ENCODE data around the gene WEE2. TPM values are rescaled to one million over a fixed set of nuclear protein-coding genes. Genes with fewer than 3 reads are reported as not detected.

Gene WEE2
- total RNA-seq, 4 donors from 2014 or later: not detected

GRCh38 chr7:141704741-141705140, 3.4 kb upstream of the WEE2 start:
- Histone ChIP-seq H3K4me1 (peaks cover 36% of the 10 kb centered on the region), H3K27me3 (no peaks in the 10 kb centered on the region), H3K4me3 (no peak overlapping the region), H3K9me3 (no peaks in the 10 kb centered on the region), H3K36me3 (no peaks in the 10 kb centered on the region), H3K27ac (no peak overlapping the region)
- WGBS: 88% methylated on average over 5 of the region's 5 CpGs
- TF ChIP-seq POLR2A (IDR thresholded peaks at IDR 0.05): no peak
- DNase-seq (ENCODE audit: low spot score in 2 of 2): no peak

- no peak for TF ChIP-seq EP300 (IDR thresholded peaks at IDR 0.05)
- no peak for TF ChIP-seq CTCF (IDR thresholded peaks at IDR 0.05)
- TF ChIP-seq POLR2A (IDR thresholded peaks at IDR 0.05): no peak
- no peak for TF ChIP-seq POLR2AphosphoS5 (IDR thresholded peaks at IDR 0.05)
- DNase-seq (ENCODE audit: low spot score in 2 of 2): no peak
These were observed 1.7 kb upstream of the WEE2 start for GRCh38 chr7:141706239-141707064.

GRCh38 chr7:141709318-141709717, 1.2 kb downstream of the WEE2 start:
- peaks cover 11% of the 10 kb centered on the region for H3K4me1 ChIP-seq
- WGBS: 92% methylated on average over 2 of the region's 2 CpGs
- no peaks in the 10 kb centered on the region for H3K9me3 ChIP-seq
- DNase-seq (ENCODE audit: low spot score in 2 of 2): no peak
- no peaks in the 10 kb centered on the region for H3K36me3 ChIP-seq
- TF ChIP-seq POLR2A (IDR thresholded peaks at IDR 0.05) (no peak), CTCF (IDR thresholded peaks at IDR 0.05) (no peak), EP300 (IDR thresholded peaks at IDR 0.05) (no peak), POLR2AphosphoS5 (IDR thresholded peaks at IDR 0.05) (no peak)
- H3K27me3 ChIP-seq: no peaks in the 10 kb centered on the region
- H3K27ac ChIP-seq: no peak overlapping the region
- H3K4me3 ChIP-seq: no peak overlapping the region

More at GRCh38 chr7:141706239-141707064, 1.7 kb upstream of the WEE2 start:
- H3K36me3 ChIP-seq: no peaks in the 10 kb centered on the region
- no peaks in the 10 kb centered on the region for H3K9me3 ChIP-seq
- H3K4me1 ChIP-seq: peaks cover 19% of the 10 kb centered on the region
- H3K27ac ChIP-seq: no peak overlapping the region
- no peaks in the 10 kb centered on the region for H3K27me3 ChIP-seq
- 90% methylated on average over 1 of the region's 1 CpG for whole genome bisulfite sequencing
- H3K4me3 ChIP-seq: no peak overlapping the region

GRCh38 chr7:141709749-141710148, 1.6 kb downstream of the WEE2 start:
- Histone ChIP-seq H3K36me3 (no peaks in the 10 kb centered on the region), H3K27me3 (no peaks in the 10 kb centered on the region), H3K4me3 (no peak overlapping the region), H3K4me1 (peaks cover 11% of the 10 kb centered on the region), H3K27ac (no peak overlapping the region), H3K9me3 (no peaks in the 10 kb centered on the region)
- TF ChIP-seq CTCF (IDR thresholded peaks at IDR 0.05): no peak
- TF ChIP-seq EP300 (IDR thresholded peaks at IDR 0.05): no peak
- 86% methylated on average over 4 of the region's 4 CpGs for WGBS
- no peak for DNase-seq (ENCODE audit: low spot score in 2 of 2)

- Histone ChIP-seq H3K27me3 (no peaks in the 10 kb centered on the region), H3K4me1 (peaks cover 11% of the 10 kb centered on the region), H3K27ac (no peak overlapping the region), H3K9me3 (no peaks in the 10 kb centered on the region), H3K36me3 (no peaks in the 10 kb centered on the region), H3K4me3 (no peak overlapping the region)
- TF ChIP-seq POLR2AphosphoS5 (IDR thresholded peaks at IDR 0.05) (no peak), EP300 (IDR thresholded peaks at IDR 0.05) (no peak), CTCF (IDR thresholded peaks at IDR 0.05) (no peak), POLR2A (IDR thresholded peaks at IDR 0.05) (no peak)
- WGBS: 48% methylated on average over 1 of the region's 1 CpG
- no peak for DNase-seq (ENCODE audit: low spot score in 2 of 2)
These were observed 2.1 kb downstream of the WEE2 start for GRCh38 chr7:141710301-141710700.

Measured in suprapubic skin (tissue), 4 donors.